ENCODE data around the gene LAMC3.

Gene LAMC3

GRCh38 chr9:131116281-131117120 lies 107.5 kb downstream of the LAMC3 start:
- H3K27ac ChIP-seq, result no peak overlapping the region
- TF ChIP-seq ZFX (IDR thresholded peaks at IDR 0.05; ENCODE audit: borderline replicate concordance) (no peak), CTCF (IDR thresholded peaks at IDR 0.05) (no peak)

GRCh38 chr9:131117121-131117761 lies 108.3 kb downstream of the LAMC3 start:
- no peak overlapping the region for H3K27ac ChIP-seq
- TF ChIP-seq ZFX (IDR thresholded peaks at IDR 0.05; ENCODE audit: borderline replicate concordance) (no peak), CTCF (IDR thresholded peaks at IDR 0.05) (no peak)

- no peak overlapping the region for H3K27ac ChIP-seq
- TF ChIP-seq ZFX (IDR thresholded peaks at IDR 0.05; ENCODE audit: borderline replicate concordance), result no peak
- no peak for TF ChIP-seq CTCF (IDR thresholded peaks at IDR 0.05)
Observed at GRCh38 chr9:131117762-131118145, 108.8 kb downstream of the LAMC3 start.

GRCh38 chr9:131119600-131119999 lies 110.6 kb downstream of the LAMC3 start:
- TF ChIP-seq CTCF (IDR thresholded peaks at IDR 0.05), result no peak
- no peak overlapping the region for H3K27ac ChIP-seq

- H3K27ac ChIP-seq, result no peak overlapping the region
Observed at GRCh38 chr9:131120620-131121228, 111.8 kb downstream of the LAMC3 start.

GRCh38 chr9:131121346-131121745 lies 112.4 kb downstream of the LAMC3 start:
- TF ChIP-seq CTCF (IDR thresholded peaks at IDR 0.05) (no peak), ZFX (IDR thresholded peaks at IDR 0.05; ENCODE audit: borderline replicate concordance) (no peak)
- H3K27ac ChIP-seq, result no peak overlapping the region

More at GRCh38 chr9:131120620-131121228, 111.8 kb downstream of the LAMC3 start:
- TF ChIP-seq ZFX (IDR thresholded peaks at IDR 0.05; ENCODE audit: borderline replicate concordance) (no peak), CTCF (IDR thresholded peaks at IDR 0.05) (no peak)

GRCh38 chr9:131122158-131122557 lies 113.2 kb downstream of the LAMC3 start:
- TF ChIP-seq CTCF (IDR thresholded peaks at IDR 0.05) (no peak), ZFX (IDR thresholded peaks at IDR 0.05; ENCODE audit: borderline replicate concordance) (no peak)
- H3K27ac ChIP-seq, result no peak overlapping the region
